Upper lobe of left lung (tissue), 6 donors: ENCODE data around the gene ALKBH8. TPM values are rescaled to one million over a fixed set of nuclear protein-coding genes. Genes with fewer than 3 reads are reported as not detected.

ENCODE experiments used
- ATAC-seq, 2 donors: fragments of 200-7000 bp; cut with Tn5 transposase; one replicate each; pipeline ENCODE4 v1.9.1; 2022; ENCODE audit warnings: mild to moderate bottlenecking in 2 of 2, moderate library complexity in 2 of 2; ENCODE audit not compliant: low FRiP score in 2 of 2
- DNase-seq, 2 donors: peaks; one replicate each; pipeline ENCODE4 v3.0.0-alpha.2; 2019 to 2020
- H3K27ac ChIP-seq, 4 donors: fragments of 200-600 bp; sonication (generic); one replicate each; pipeline ENCODE4 v1.5.1; 2016 to 2019
- H3K27me3 ChIP-seq, 4 donors: fragments of 200-600 bp; sonication (generic); one replicate each; pipeline ENCODE4 v1.5.1; 2017 to 2019
- H3K36me3 ChIP-seq, 4 donors: fragments of 200-600 bp; sonication (generic); one replicate each; pipeline ENCODE4 v1.5.1; 2016 to 2019
- H3K4me1 ChIP-seq, 4 donors: fragments of 200-600 bp; sonication (generic); one replicate each; pipeline ENCODE4 v1.5.1; 2018 to 2019
- H3K4me3 ChIP-seq, 4 donors: fragments of 200-600 bp; sonication (generic); one replicate each; pipeline ENCODE4 v1.5.1; 2017 to 2019; ENCODE audit warnings: mild to moderate bottlenecking in 2 of 4, moderate library complexity in 1 of 4
- H3K9me3 ChIP-seq, 4 donors: fragments of 200-600 bp; sonication (generic); one replicate each; pipeline ENCODE4 v1.5.1; 2018 to 2019
- EP300 ChIP-seq, 4 donors: sonication (generic); formaldehyde crosslinking; IDR thresholded peaks; one replicate each; pipeline ENCODE4 v1.5.1; 2017; ENCODE audit warnings: antibody characterized with exemption in 4 of 4, control low read depth in 2 of 4
- POLR2A ChIP-seq, 4 donors: fragments of 450-650 bp; IDR thresholded peaks; one replicate each; pipeline ENCODE4 v1.5.1; 2016 to 2017; ENCODE audit warnings: antibody characterized with exemption in 4 of 4, mild to moderate bottlenecking in 2 of 4
- POLR2AphosphoS5 ChIP-seq, 2 donors: sonication (generic); formaldehyde crosslinking; IDR thresholded peaks; one replicate each; pipeline ENCODE4 v1.5.1; 2017; ENCODE audit warnings: antibody characterized with exemption in 2 of 2
- WGBS, 2 donors: methylation state at CpG; one replicate each; pipeline ENCODE4 v1.1.5; 2017 to 2018; 5-methylcytosine and 5-hydroxymethylcytosine counted together
- total RNA-seq, 6 donors: library from RNA; depleted of rRNA in 4 of 6; stranded (reverse); fragments of >200 nt in 4 of 6; gene quantifications; one replicate each; pipeline versions ENCODE4 v1.1.0 to v1.2.1, GENCODE V29; 2016 to 2021
- TF ChIP-seq, protein P1 (sequence below), 6 experiments: fragments of 450-650 bp in 4 of 6; fragments of 200-600 bp in 2 of 6; sonication (generic) in 2 of 6; IDR thresholded peaks; one replicate each; pipeline ENCODE4 v1.5.1; 2016 to 2019; ENCODE audit warnings: antibody characterized with exemption in 6 of 6
- donor health status: DM: no; HTN: no; CAD: no; lungs with moderate emphysema.
- donor health status: DM: no; HTN: yes; CAD: no; lungs with severe emphysema.

The ALKBH8 gene
- total RNA-seq, 6 donors from 2014 or later: 2.1 to 10.9 (median 6.5) TPM

- Histone ChIP-seq H3K27me3 (no peaks in the 10 kb centered on the region), H3K4me1 (no peaks in the 10 kb centered on the region), H3K4me3 (no peak overlapping the region), H3K9me3 (no peaks in the 10 kb centered on the region), H3K36me3 (no peaks in the 10 kb centered on the region), H3K27ac (no peak overlapping the region)
- DNase-seq: no peak
- TF ChIP-seq EP300 (IDR thresholded peaks at IDR 0.05): no peak
- no peak for TF ChIP-seq POLR2AphosphoS5 (IDR thresholded peaks at IDR 0.05)
- TF ChIP-seq, protein P1, sequence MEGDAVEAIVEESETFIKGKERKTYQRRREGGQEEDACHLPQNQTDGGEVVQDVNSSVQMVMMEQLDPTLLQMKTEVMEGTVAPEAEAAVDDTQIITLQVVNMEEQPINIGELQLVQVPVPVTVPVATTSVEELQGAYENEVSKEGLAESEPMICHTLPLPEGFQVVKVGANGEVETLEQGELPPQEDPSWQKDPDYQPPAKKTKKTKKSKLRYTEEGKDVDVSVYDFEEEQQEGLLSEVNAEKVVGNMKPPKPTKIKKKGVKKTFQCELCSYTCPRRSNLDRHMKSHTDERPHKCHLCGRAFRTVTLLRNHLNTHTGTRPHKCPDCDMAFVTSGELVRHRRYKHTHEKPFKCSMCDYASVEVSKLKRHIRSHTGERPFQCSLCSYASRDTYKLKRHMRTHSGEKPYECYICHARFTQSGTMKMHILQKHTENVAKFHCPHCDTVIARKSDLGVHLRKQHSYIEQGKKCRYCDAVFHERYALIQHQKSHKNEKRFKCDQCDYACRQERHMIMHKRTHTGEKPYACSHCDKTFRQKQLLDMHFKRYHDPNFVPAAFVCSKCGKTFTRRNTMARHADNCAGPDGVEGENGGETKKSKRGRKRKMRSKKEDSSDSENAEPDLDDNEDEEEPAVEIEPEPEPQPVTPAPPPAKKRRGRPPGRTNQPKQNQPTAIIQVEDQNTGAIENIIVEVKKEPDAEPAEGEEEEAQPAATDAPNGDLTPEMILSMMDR (IDR thresholded peaks at IDR 0.05): no peak
- no peak for TF ChIP-seq POLR2A (IDR thresholded peaks at IDR 0.05)
- WGBS, 2 donors: 75 to 93% methylated on average over 3 of the region's 3 CpGs
- no peak for ATAC-seq
Measured at GRCh38 chr11:107606141-107606540, 40.6 kb upstream of the ALKBH8 start.

- Histone ChIP-seq H3K4me1 (no peaks in the 10 kb centered on the region), H3K36me3 (no peaks in the 10 kb centered on the region), H3K27ac (no peak overlapping the region), H3K9me3 (no peaks in the 10 kb centered on the region), H3K27me3 (no peaks in the 10 kb centered on the region), H3K4me3 (no peak overlapping the region)
- WGBS, 2 donors: 96% methylated on average over 9 of the region's 9 CpGs
- TF ChIP-seq POLR2AphosphoS5 (IDR thresholded peaks at IDR 0.05) (no peak), EP300 (IDR thresholded peaks at IDR 0.05) (no peak), POLR2A (IDR thresholded peaks at IDR 0.05) (no peak)
- TF ChIP-seq, protein P1 (IDR thresholded peaks at IDR 0.05): no peak
- DNase-seq: no peak
- no peak for ATAC-seq
Measured at GRCh38 chr11:107605061-107606006, 39.8 kb upstream of the ALKBH8 start.

GRCh38 chr11:107598225-107599139 lies 32.9 kb upstream of the ALKBH8 start:
- Histone ChIP-seq H3K4me1 (no peaks in the 10 kb centered on the region), H3K4me3 (no peak overlapping the region), H3K36me3 (no peaks in the 10 kb centered on the region), H3K27me3 (no peaks in the 10 kb centered on the region), H3K9me3 (no peaks in the 10 kb centered on the region), H3K27ac (no peak overlapping the region)
- DNase-seq: peak in 1 of 2 donors; percentile 31
- ATAC-seq: peak; percentile 52 to 73
- WGBS, 2 donors: 64 to 68% methylated on average over 5 to 6 of the region's 6 CpGs
- TF ChIP-seq, protein P1 (IDR thresholded peaks at IDR 0.05): peak in 4 of 6 experiments; percentile 15 to 43 (median 28)
- no peak for TF ChIP-seq POLR2AphosphoS5 (IDR thresholded peaks at IDR 0.05)

GRCh38 chr11:107594736-107595135 lies 29.2 kb upstream of the ALKBH8 start:
- peaks cover 15 to 26% (median 21%) of the 10 kb centered on the region in 4 donors for H3K4me1 ChIP-seq
- no peak for TF ChIP-seq POLR2A (IDR thresholded peaks at IDR 0.05)
- TF ChIP-seq EP300 (IDR thresholded peaks at IDR 0.05): no peak
- TF ChIP-seq POLR2AphosphoS5 (IDR thresholded peaks at IDR 0.05): no peak
- TF ChIP-seq, protein P1 (IDR thresholded peaks at IDR 0.05): no peak
- ATAC-seq: no peak
- H3K36me3 ChIP-seq: no peaks in the 10 kb centered on the region
- peaks cover 0 to 25% (median 16%) of the 10 kb centered on the region in 4 donors for H3K27me3 ChIP-seq
- no peaks in the 10 kb centered on the region for H3K9me3 ChIP-seq
- H3K4me3 ChIP-seq: no peak overlapping the region
- no peak overlapping the region for H3K27ac ChIP-seq
- 73 to 85% methylated on average over 2 of the region's 2 CpGs for WGBS, 2 donors
- DNase-seq: no peak
